Activated naive CD4-positive, alpha-beta T cell treated with anti-CD3 and anti-CD28 coated beads, Interleukin-2, amount 10 ng/mL, durations not matched to agents 7 days and 5 days (primary cell): Measurements from ENCODE around the gene SRPK1.
A peak's percentile ranks its signal among the peaks of the same experiment; 100 is the strongest.
"Not testable (repeated sequence)": the region's sequence is repeated elsewhere in the genome, so short reads cannot be mapped to it uniquely, and the experiment has no call there.

Experiments
- CTCF ChIA-PET: fragments of 350-600 bp; sonication (Branson Sonifier 250); formaldehyde crosslinking; loops from one replicate; lab custom pipeline; 2021; ENCODE audit warnings: antibody characterized with exemption; lab: Charles Lee
- DNase-seq: peaks from one replicate; pipeline ENCODE4 v3.0.0-alpha.2; 2020
- H3K27ac Mint-ChIP-seq: one replicate; pipeline ENCODE4 v1.8.0; 2021; ENCODE audit warnings: mild to moderate bottlenecking, moderate library complexity, mixed read lengths
- H3K27me3 Mint-ChIP-seq: one replicate; pipeline ENCODE4 v1.8.0; 2021; ENCODE audit warnings: mild to moderate bottlenecking, mixed read lengths
- H3K36me3 Mint-ChIP-seq: one replicate; pipeline ENCODE4 v1.8.0; 2021; ENCODE audit warnings: mixed read lengths
- H3K4me1 Mint-ChIP-seq: one replicate; pipeline ENCODE4 v1.8.0; 2021; ENCODE audit warnings: mixed read lengths
- H3K4me3 Mint-ChIP-seq: one replicate; pipeline ENCODE4 v1.8.0; 2021; ENCODE audit warnings: mild to moderate bottlenecking, moderate library complexity, mixed read lengths
- H3K9me3 Mint-ChIP-seq: one replicate; pipeline ENCODE4 v1.8.0; 2021; ENCODE audit warnings: mixed read lengths

Gene SRPK1

DNA sequence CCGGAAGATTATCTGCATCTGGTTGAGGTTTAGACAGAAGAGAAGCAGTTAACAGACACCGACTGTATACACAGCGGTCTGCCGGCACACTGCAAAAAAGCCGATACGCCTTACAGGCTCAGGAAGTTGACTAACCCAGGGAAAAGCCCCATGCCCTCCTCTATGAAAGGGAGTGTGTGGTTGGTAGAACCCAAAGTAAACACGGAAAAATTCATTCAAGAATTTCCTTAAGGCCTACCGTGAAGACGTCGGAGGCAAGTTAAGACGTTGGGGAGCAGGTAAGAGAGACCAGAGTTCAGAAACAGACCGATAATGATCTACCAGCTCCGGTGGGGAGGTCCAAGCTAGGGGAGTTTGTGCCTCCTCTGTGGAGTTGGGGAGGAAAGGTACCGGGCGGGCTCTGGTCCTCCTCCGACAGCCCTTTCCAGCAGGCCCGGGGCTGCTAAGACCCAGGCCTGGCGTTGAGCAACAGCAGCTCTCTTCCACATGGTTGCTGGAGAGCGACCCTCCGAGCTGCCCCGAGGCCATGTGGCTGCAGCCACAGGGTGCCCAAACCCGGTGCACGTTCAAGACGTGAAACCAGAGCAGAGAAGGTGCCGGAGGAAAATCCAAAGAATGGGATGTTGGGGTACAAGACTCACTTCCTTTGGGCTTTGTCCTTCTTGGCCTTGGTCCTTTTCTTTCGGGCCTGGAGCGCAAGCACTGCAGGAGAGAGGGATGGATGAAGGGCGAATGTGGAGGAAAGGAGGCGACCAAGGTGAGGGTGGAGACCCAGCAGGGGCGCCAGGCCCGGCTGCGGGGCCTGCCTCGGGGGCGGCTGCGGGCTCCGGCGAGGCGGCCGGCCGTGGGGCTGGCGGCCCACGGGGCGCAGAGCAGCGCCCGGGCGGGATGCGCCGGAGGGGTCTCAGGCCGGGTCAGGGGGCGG lies 809 bp downstream of the SRPK1 start:
- Mint-ChIP-seq H3K27ac (peak overlapping the region; percentile 87), H3K36me3 (peaks cover 23% of the 10 kb centered on the region), H3K27me3 (no peaks in the 10 kb centered on the region), H3K4me1 (peaks cover 41% of the 10 kb centered on the region), H3K4me3 (peak overlapping the region; percentile 86), H3K9me3 (no peaks in the 10 kb centered on the region)
- peak; percentile 55 for DNase-seq
- CTCF ChIA-PET, result no interaction called here

DNA sequence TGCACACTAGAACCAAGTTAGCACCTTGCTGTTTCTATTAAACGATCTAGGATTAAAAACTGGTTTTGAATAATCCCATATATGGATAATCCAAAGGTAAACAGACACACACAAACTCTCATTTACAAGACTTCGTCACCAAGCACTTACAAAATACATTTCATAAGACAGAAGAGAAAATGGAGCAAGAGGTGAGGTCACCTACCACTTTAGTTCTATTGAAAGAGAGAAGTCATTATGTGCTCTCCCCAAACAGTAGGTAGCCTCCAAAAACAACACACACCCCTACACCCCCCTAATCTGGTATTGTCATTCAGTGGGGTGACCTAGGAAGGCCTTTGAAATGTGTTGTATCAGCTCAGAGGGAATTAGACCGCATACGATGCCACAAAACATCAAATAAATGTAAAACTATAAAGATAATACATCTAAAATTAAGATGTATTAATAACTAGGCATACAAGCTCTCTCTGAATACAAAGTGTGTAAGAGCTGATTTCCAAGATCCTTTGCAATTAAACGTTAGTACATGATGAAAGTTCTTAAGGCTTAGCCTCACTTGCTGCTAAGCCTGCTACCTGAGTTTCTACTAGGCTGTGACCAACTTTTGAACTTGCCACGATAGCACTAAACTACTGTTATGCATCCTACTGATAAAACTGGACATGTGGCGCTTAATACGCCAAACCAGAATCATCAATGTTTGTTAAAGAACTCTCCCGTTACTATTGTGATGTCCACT lies 1.6 kb downstream of the SRPK1 start:
- DNase-seq, result no peak
- H3K4me1 Mint-ChIP-seq, result peaks cover 41% of the 10 kb centered on the region
- CTCF ChIA-PET, result no interaction called here
- H3K4me3 Mint-ChIP-seq, result peak overlapping the region; percentile 86
- H3K27ac Mint-ChIP-seq, result peak overlapping the region; percentile 87
- peaks cover 26% of the 10 kb centered on the region for H3K36me3 Mint-ChIP-seq
- H3K27me3 Mint-ChIP-seq, result no peaks in the 10 kb centered on the region
- H3K9me3 Mint-ChIP-seq, result no peaks in the 10 kb centered on the region

DNA sequence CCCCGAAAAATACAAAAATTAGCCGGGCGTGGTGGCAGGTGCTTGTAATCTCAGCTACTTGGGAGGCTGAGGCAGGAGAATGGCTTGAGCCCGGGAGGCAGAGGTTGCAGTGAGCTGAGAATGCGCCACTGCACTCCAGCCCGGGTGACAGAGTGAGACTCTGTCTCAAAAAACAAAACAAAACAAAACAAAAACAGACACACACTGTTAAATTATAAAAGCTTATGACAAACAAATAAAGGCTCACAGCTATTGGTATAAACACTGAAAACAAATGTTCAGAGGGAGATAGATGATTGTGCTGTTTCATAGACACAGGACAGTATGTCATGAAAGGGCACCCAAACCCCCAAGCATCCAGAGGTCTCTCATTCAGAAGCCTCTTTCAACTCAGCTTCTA lies 4.0 kb downstream of the SRPK1 start:
- CTCF ChIA-PET, result interaction anchor here (1.0 kb wide), 1 partner anchor 34 kb away, joined by 3 read pairs; no protein-coding TSS in a partner anchor

DNA sequence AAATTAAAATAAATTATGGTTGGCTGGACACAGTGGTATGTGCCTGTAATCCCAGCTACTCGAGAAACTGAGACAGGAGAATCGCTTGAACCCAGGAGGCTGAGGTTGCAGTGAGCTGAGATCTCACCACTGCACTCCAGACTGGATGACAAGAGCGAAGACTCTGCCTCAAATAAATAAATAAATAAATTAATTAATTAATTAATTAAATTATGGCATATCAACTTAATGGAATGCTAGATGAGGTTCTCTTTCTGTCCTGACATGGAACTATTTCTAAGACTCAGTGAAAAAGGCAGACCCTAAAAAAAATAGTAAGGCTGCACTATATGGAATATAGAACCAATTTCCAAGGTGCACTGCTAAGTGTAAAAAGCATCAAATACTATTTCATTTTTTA lies 4.8 kb downstream of the SRPK1 start:
- Mint-ChIP-seq H3K36me3 (peaks cover 49% of the 10 kb centered on the region), H3K27me3 (no peaks in the 10 kb centered on the region), H3K27ac (no peak overlapping the region), H3K4me3 (no peak overlapping the region), H3K4me1 (peaks cover 25% of the 10 kb centered on the region), H3K9me3 (peaks cover 2% of the 10 kb centered on the region)
- no peak for DNase-seq
- CTCF ChIA-PET, result no interaction called here

More for the DNA sequence above, 4.0 kb downstream of the SRPK1 start:
- Mint-ChIP-seq H3K4me3 (peak overlapping the region; percentile 5), H3K4me1 (peaks cover 31% of the 10 kb centered on the region), H3K36me3 (peaks cover 42% of the 10 kb centered on the region)
- DNase-seq, H3K27me3 Mint-ChIP-seq, H3K27ac Mint-ChIP-seq, H3K9me3 Mint-ChIP-seq: not testable (repeated sequence)

DNA sequence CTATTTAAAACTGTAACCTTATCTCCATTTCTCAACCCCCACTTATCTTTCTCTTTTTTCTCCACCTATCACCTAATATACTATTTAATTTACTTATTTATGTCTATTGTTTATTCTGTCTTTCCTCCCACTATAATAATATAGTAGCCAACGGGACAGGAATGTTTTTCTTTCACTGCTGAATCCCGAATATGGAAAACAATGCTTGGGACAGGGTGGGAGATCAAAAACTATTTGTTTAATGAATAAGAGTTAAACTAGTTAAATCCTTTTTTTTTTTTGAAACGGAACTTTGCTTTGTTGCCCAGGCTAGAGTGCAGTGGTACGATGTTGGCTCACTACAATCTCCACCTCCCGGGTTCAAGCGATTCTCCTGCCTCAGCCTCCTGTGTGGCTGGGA lies 6.4 kb downstream of the SRPK1 start:
- CTCF ChIA-PET, result no interaction called here
- Mint-ChIP-seq H3K9me3 (peaks cover 10% of the 10 kb centered on the region), H3K36me3 (peaks cover 57% of the 10 kb centered on the region), H3K4me1 (peaks cover 26% of the 10 kb centered on the region), H3K27me3 (no peaks in the 10 kb centered on the region), H3K4me3 (no peak overlapping the region), H3K27ac (peak overlapping the region; percentile 68)
- DNase-seq, result no peak

DNA sequence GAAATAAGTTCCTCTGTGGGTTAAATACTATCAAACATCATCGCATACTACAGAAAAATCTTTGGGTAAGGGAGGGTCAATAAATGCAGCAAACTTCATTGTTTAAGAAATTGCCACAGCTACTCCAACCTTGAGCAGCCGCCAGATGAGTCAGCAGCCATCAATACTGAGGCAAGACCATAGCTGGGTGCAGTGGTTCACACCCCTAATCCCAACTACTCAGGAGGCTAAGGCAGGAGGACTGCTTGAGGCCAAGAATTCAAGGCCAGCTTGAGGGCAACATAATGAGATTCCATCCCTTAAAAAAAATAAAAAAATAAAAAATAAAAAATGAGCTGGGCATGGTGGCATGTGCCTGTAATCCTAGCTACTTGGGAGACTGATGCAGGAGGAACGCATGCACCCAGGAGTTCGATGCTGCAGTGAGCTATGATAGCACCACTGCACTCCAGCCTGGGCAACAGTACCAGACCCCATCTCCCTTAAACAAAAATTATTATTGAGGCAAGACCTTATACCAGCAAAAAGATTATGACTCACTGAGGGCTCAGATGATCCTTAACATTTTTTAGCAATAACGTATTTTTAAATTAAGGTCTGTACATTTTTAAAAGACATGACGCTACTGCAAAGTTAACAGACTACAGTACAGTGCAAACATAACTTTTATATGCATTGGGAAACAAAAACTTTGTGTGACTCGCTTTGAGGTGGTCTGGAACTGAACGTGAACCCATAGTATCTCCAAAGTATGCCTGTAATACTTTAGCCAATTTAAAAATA lies 8.8 kb downstream of the SRPK1 start:
- H3K4me3 Mint-ChIP-seq, result no peak overlapping the region
- no peaks in the 10 kb centered on the region for H3K27me3 Mint-ChIP-seq
- no peak overlapping the region for H3K27ac Mint-ChIP-seq
- no peak for DNase-seq
- peaks cover 71% of the 10 kb centered on the region for H3K36me3 Mint-ChIP-seq
- CTCF ChIA-PET, result no interaction called here
- peaks cover 28% of the 10 kb centered on the region for H3K9me3 Mint-ChIP-seq
- peaks cover 5% of the 10 kb centered on the region for H3K4me1 Mint-ChIP-seq

DNA sequence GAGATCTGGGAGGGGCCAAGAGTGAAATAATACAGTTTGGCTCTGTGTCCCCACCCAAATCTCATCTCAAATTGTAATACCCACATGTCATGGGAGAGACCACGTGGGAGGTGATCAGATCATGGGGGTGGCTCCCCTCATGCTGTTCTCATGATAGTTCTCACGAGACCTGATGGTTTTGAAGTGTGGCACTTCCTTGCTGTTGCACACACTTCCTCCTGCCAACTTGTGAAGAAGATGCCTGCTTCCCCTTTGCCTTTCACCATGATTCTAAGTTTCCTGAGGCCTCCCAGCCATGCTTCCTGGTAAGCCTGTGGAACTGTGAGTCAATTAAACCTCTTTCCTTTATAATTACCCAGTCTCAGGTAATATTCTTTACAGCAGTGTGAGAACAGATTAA lies 11.3 kb downstream of the SRPK1 start:
- not testable (repeated sequence) for H3K27me3 Mint-ChIP-seq

DNA sequence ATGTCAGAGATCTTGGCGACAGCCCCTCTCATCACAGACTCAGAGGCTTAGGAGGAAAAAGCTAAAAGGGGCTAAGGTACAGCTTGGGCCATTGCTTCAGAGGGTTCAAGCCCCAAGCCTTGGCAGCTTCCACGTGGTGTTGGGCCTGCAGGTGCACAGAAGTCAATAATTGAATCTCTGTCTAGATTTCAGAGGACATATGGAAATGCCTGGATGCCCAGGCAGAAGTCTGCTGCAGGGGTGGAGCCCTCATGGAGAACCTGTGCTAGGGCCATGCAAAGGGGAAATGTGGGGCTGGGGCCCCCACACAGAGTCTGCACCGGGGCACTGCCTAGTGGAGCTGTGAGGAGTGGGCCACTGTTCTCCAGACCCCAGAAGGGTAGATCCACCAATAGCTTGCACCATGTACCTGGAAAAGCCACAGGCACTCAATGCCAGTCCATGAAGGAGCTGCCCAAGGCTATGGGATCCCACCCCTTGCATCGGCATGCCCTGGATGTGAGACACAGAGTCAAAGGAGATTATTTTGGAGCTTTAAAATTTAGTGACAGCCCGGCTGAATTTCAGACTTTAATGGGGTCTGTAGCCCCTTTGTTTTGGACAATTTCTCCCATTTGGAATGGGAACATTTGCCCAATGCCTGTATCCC lies 12.0 kb downstream of the SRPK1 start:
- Mint-ChIP-seq H3K9me3 (peaks cover 28% of the 10 kb centered on the region), H3K36me3 (peaks cover 66% of the 10 kb centered on the region)
- H3K4me3 Mint-ChIP-seq, H3K4me1 Mint-ChIP-seq, DNase-seq, H3K27ac Mint-ChIP-seq, H3K27me3 Mint-ChIP-seq, CTCF ChIA-PET: not testable (repeated sequence)

More for the DNA sequence above, 11.3 kb downstream of the SRPK1 start:
- CTCF ChIA-PET, H3K4me1 Mint-ChIP-seq, DNase-seq, H3K4me3 Mint-ChIP-seq, H3K27ac Mint-ChIP-seq: not testable (repeated sequence)
- Mint-ChIP-seq H3K36me3 (peaks cover 65% of the 10 kb centered on the region), H3K9me3 (peaks cover 28% of the 10 kb centered on the region)

DNA sequence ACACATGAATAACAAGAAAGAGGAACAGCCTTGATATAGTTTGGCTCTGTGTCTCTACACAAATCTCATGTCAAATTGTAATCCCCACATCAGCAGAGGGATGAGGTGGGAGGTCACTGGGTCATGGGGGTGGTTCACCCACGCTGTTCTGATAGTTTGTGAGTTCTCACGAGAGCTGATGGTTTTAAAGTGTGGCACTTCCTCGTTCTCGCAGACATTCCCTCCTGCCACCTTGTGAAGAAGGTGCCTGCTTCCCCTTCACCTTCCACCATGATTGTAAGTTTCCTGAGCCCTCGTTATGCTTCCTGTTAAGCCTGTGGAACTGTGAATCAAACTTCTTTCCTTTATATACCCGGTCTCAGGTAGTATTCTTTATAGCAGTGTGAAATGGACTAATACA lies 13.1 kb downstream of the SRPK1 start:
- Mint-ChIP-seq H3K27me3 (no peaks in the 10 kb centered on the region), H3K36me3 (peaks cover 64% of the 10 kb centered on the region)

DNA sequence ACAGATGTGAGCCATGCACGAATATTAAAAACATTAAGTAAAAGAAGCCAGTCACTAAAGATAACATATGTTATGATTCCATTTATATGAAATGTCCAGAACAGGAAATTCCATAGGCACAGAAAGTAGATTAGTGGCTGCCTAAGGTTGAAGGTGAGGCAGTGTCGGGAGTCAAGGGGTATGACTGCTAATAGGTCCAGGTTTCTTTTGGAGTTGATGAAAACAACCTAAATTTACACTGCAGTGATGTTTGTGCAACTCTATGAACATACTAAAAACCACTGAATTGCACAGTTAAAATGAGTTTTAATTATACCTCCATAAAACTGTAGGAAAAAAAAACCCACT lies 14.4 kb downstream of the SRPK1 start:
- H3K27ac Mint-ChIP-seq, result no peak overlapping the region

More for the DNA sequence above, 13.1 kb downstream of the SRPK1 start:
- Mint-ChIP-seq H3K4me3 (no peak overlapping the region), H3K4me1 (peaks cover 7% of the 10 kb centered on the region), H3K27ac (no peak overlapping the region), H3K9me3 (peaks cover 28% of the 10 kb centered on the region)
- no peak for DNase-seq
- CTCF ChIA-PET, result no interaction called here

DNA sequence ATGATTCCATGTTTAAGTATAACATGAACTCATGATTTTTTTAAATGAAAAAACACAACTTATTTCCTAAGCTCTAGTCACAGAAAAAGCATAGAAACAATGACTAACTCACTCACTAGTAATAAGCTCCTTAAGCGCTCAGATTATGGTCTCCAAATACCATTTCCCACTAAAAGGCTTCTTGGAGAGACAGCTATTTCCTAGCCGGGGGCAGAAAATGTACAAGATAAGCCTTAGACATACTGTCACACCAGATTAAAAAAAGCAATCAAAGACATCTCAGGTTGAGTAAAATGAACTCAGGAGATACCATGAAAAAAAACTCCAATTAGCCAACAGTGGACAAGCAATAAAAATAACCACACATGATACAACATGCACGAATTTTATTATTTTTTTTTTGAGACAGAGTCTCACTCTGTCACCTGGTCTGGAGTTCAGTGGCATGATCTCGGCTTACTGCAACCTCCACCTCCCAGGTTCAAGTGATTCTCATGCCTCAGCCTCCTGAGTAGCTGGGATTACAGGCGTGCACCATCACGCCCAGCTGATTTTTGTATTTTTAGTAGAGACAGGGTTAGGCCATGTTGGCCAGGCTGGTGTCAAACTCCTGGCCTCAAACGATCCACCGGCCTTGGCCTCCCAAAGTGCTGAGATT lies 14.9 kb downstream of the SRPK1 start:
- no peak overlapping the region for H3K27ac Mint-ChIP-seq
- CTCF ChIA-PET, result no interaction called here
- no peak overlapping the region for H3K4me3 Mint-ChIP-seq
- no peak for DNase-seq
- peaks cover 5% of the 10 kb centered on the region for H3K4me1 Mint-ChIP-seq
- no peaks in the 10 kb centered on the region for H3K27me3 Mint-ChIP-seq
- H3K9me3 Mint-ChIP-seq, result peaks cover 25% of the 10 kb centered on the region
- H3K36me3 Mint-ChIP-seq, result peaks cover 57% of the 10 kb centered on the region

More for the DNA sequence above, 14.4 kb downstream of the SRPK1 start:
- H3K4me1 Mint-ChIP-seq, result peaks cover 7% of the 10 kb centered on the region
- H3K4me3 Mint-ChIP-seq, result no peak overlapping the region
- H3K36me3 Mint-ChIP-seq, result peaks cover 56% of the 10 kb centered on the region
- H3K27me3 Mint-ChIP-seq, result no peaks in the 10 kb centered on the region
- CTCF ChIA-PET, result no interaction called here
- no peak for DNase-seq
- H3K9me3 Mint-ChIP-seq, result peaks cover 28% of the 10 kb centered on the region

DNA sequence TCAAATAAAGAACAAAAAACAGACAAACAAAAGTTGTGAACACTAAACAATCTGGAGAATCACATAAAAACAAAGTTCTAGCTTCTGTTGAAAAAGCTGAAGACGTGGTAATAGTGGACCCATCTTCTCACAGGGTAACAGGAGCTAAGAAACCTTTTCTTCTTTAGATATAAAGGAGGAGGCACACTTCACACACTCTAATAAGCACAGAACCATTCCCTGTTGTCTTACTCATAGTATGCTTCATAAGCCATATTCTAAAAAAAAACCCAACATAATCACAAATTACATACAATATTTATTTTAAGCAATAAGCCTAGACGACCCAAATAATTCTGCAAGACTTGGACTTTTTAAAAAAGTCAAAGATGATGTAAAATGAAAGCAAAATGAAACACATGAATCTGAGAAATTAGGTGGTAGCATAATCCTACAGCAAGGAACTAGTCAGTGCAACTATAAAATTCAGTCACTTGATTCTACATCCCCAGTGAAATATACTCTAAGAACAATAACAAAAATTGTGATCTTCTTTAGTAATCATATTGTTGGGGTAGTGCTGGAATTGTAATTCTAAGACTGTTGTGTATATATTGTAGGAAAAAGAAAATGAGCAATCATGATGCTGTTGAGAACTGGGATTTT lies 15.6 kb downstream of the SRPK1 start:
- Mint-ChIP-seq H3K27me3 (no peaks in the 10 kb centered on the region), H3K9me3 (peaks cover 21% of the 10 kb centered on the region), H3K4me1 (peaks cover 4% of the 10 kb centered on the region), H3K27ac (no peak overlapping the region), H3K36me3 (peaks cover 56% of the 10 kb centered on the region), H3K4me3 (no peak overlapping the region)
- DNase-seq, result no peak
- CTCF ChIA-PET, result interaction anchor here (1.3 kb wide), 1 partner anchor 12 kb away, joined by 3 read pairs; no protein-coding TSS in a partner anchor

DNA sequence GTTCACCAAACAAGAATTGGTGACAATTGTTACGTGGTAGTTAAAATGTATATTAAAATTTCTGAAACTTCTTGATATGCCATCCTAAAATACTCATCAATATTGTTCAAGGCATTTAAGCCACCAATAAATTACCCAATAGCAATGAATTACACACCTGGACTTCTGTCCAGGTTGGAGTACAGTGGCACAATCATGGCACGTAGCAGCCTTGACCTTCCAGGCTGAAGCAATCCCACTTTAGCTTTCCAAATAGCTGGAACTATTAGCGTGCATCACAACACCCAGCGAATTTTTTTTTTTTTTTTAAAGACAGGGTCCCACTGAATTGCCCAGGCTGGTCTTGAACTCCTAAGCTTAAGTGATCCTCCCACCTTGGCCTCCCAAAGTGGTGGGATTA lies 17.2 kb downstream of the SRPK1 start:
- CTCF ChIA-PET, result interaction anchor here (1.9 kb wide), 1 partner anchor 12 kb away, joined by 4 read pairs; no protein-coding TSS in a partner anchor
- H3K27me3 Mint-ChIP-seq, result no peaks in the 10 kb centered on the region
- H3K4me1 Mint-ChIP-seq, result peaks cover 4% of the 10 kb centered on the region
- DNase-seq, result no peak
- H3K9me3 Mint-ChIP-seq, result peaks cover 9% of the 10 kb centered on the region
- no peak overlapping the region for H3K27ac Mint-ChIP-seq
- H3K4me3 Mint-ChIP-seq, result no peak overlapping the region
- peaks cover 50% of the 10 kb centered on the region for H3K36me3 Mint-ChIP-seq
